K562 (cell line): ENCODE data around the gene TMC8. TPM values are rescaled to one million over a fixed set of nuclear protein-coding genes. Genes with fewer than 3 reads are reported as not detected.

Experiments used
- CREBBP ChIP-seq: IDR thresholded peaks from one replicate; pipeline ENCODE4 v1.6.1; 2012; ENCODE audit warnings: low read depth, mild to moderate bottlenecking, control low read depth, inconsistent platforms, low read length
- E2F3 ChIP-seq: fragments of 250-450 bp; sonication (Bioruptor Pico); IDR thresholded peaks from 2 replicates; pipeline ENCODE4 v1.4.0; 2020; ENCODE audit warnings: mild to moderate bottlenecking
- FIP1L1 ChIP-seq: fragments of 200-400 bp; formaldehyde crosslinking; IDR thresholded peaks from 2 replicates; pipeline ENCODE4 v1.6.1; 2018; ENCODE audit warnings: mild to moderate bottlenecking, low read depth, low read length; ENCODE audit not compliant: poor library complexity, severe bottlenecking
- HMG20A ChIP-seq: fragments of 450-650 bp; formaldehyde crosslinking; conservative IDR thresholded peaks from 2 replicates; pipeline ENCODE4 v1.4.0; 2020; ENCODE audit warnings: mild to moderate bottlenecking, mixed read lengths
- HNRNPK ChIP-seq: fragments of 200-400 bp; formaldehyde crosslinking; IDR thresholded peaks from one replicate; pipeline ENCODE4 v1.6.1; 2018; ENCODE audit warnings: mild to moderate bottlenecking, low read depth, low read length; ENCODE audit not compliant: poor library complexity, severe bottlenecking
- PHF21A ChIP-seq: fragments of 450-650 bp; IDR thresholded peaks from 2 replicates; pipeline ENCODE4 v1.6.1; 2017; ENCODE audit warnings: low read depth, borderline replicate concordance
- PTBP1 ChIP-seq: fragments of 200-400 bp; formaldehyde crosslinking; IDR thresholded peaks from 2 replicates; pipeline ENCODE4 v1.6.1; 2017; ENCODE audit warnings: low read depth, low read length
- SOX6 ChIP-seq: fragments of 450-650 bp; IDR thresholded peaks from 2 replicates; pipeline ENCODE4 v1.6.1; 2014; ENCODE audit warnings: mild to moderate bottlenecking
- ZFP1 ChIP-seq: fragments of 450-650 bp; formaldehyde crosslinking; IDR thresholded peaks from 2 replicates; pipeline ENCODE4 v1.4.0; 2020; ENCODE audit warnings: mild to moderate bottlenecking, mixed read lengths
- polyA plus RNA-seq, 8 experiments: library from polyadenylated mRNA; depleted of rRNA in 4 of 8; stranded (reverse) in 5 of 8; unstranded in 3 of 8; fragments of >200 nt; fragmentation: Nextera tagmentation in 2 of 8; fragmentation: Illumina TruSeq in 1 of 8; extraction: Ambion mirVana in 2 of 8; extraction: Trizol in 1 of 8; gene quantifications; 2 replicates each; pipeline versions ENCODE4 v1.2.1 to v1.2.3, GENCODE V29; 2011 to 2014; ENCODE audit warnings: inconsistent platforms in 1 of 8, missing spikeins in 1 of 8
- total RNA-seq, 7 experiments: library from RNA; depleted of rRNA in 6 of 7; stranded (reverse); fragments of >200 nt in 6 of 7; fragmentation: Illumina TruSeq in 2 of 7; extraction: Trizol in 2 of 7; gene quantifications; 2 replicates each; pipeline versions ENCODE4 v1.2.1 to v1.2.3, GENCODE V29; 2011 to 2021; ENCODE audit warnings: low replicate concordance in 1 of 7
- TF ChIP-seq, protein P1 (sequence below): fragments of 450-650 bp; IDR thresholded peaks from 2 replicates; pipeline ENCODE4 v1.6.1; 2017; ENCODE audit warnings: antibody characterized with exemption, mild to moderate bottlenecking
- TF ChIP-seq, protein P2 (sequence below): fragments of 450-650 bp; formaldehyde crosslinking; IDR thresholded peaks from 2 replicates; pipeline ENCODE4 v1.4.0; 2020; ENCODE audit warnings: mild to moderate bottlenecking, moderate library complexity
- TF ChIP-seq, protein P3 (sequence below), 2 experiments: fragments of 450-650 bp; formaldehyde crosslinking in 1 of 2; IDR thresholded peaks; 2 replicates each; pipeline versions ENCODE4 v1.4.0 to v1.6.1; 2014 to 2020; ENCODE audit warnings: mild to moderate bottlenecking in 2 of 2, borderline replicate concordance in 1 of 2, low read depth in 1 of 2

Gene TMC8
- total and polyA plus RNA-seq, 9 of the 15 experiments (the other 6 are each of a cell fraction or from before 2014, with no cell fraction given) = 0.13 to 10.9 (median 2.8) TPM

DNA sequence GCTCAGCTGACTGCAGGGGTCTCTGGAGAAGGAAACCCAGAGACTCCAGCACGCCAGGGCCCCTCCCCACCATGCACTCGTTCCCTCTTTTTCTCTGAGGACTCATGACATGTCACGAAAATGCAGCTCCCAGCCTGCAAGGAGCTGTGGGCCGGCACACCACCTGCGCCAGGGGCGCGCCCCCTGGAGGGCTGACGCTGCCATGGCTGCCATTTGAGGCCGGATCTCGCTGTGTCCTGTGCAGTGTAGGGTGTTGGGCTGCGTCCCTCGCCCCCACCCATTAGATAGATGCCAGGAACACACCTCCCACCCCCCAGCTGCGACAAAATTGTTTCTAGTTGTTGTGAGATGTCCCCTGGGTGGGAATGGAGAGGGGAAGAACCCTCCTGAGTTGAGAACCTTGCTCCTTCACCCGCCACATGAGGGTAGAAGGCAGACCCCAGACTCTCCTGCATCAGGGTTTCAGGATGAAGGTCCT, 46.0 kb downstream of the TMC8 start (continued):
- TF ChIP-seq, protein P1, sequence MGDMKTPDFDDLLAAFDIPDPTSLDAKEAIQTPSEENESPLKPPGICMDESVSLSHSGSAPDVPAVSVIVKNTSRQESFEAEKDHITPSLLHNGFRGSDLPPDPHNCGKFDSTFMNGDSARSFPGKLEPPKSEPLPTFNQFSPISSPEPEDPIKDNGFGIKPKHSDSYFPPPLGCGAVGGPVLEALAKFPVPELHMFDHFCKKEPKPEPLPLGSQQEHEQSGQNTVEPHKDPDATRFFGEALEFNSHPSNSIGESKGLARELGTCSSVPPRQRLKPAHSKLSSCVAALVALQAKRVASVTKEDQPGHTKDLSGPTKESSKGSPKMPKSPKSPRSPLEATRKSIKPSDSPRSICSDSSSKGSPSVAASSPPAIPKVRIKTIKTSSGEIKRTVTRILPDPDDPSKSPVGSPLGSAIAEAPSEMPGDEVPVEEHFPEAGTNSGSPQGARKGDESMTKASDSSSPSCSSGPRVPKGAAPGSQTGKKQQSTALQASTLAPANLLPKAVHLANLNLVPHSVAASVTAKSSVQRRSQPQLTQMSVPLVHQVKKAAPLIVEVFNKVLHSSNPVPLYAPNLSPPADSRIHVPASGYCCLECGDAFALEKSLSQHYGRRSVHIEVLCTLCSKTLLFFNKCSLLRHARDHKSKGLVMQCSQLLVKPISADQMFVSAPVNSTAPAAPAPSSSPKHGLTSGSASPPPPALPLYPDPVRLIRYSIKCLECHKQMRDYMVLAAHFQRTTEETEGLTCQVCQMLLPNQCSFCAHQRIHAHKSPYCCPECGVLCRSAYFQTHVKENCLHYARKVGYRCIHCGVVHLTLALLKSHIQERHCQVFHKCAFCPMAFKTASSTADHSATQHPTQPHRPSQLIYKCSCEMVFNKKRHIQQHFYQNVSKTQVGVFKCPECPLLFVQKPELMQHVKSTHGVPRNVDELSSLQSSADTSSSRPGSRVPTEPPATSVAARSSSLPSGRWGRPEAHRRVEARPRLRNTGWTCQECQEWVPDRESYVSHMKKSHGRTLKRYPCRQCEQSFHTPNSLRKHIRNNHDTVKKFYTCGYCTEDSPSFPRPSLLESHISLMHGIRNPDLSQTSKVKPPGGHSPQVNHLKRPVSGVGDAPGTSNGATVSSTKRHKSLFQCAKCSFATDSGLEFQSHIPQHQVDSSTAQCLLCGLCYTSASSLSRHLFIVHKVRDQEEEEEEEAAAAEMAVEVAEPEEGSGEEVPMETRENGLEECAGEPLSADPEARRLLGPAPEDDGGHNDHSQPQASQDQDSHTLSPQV = peak; percentile 44; the same call in 1 of the 2 replicates
- TF ChIP-seq, protein P2, sequence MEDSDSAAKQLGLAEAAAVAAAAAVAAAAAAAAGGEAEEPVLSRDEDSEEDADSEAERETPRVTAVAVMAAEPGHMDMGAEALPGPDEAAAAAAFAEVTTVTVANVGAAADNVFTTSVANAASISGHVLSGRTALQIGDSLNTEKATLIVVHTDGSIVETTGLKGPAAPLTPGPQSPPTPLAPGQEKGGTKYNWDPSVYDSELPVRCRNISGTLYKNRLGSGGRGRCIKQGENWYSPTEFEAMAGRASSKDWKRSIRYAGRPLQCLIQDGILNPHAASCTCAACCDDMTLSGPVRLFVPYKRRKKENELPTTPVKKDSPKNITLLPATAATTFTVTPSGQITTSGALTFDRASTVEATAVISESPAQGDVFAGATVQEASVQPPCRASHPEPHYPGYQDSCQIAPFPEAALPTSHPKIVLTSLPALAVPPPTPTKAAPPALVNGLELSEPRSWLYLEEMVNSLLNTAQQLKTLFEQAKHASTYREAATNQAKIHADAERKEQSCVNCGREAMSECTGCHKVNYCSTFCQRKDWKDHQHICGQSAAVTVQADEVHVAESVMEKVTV (CRISPR knock-in tag) = peak; percentile 69; the same call in 1 of the 2 replicates
- no peak for TF ChIP-seq HNRNPK
- TF ChIP-seq, protein P3, sequence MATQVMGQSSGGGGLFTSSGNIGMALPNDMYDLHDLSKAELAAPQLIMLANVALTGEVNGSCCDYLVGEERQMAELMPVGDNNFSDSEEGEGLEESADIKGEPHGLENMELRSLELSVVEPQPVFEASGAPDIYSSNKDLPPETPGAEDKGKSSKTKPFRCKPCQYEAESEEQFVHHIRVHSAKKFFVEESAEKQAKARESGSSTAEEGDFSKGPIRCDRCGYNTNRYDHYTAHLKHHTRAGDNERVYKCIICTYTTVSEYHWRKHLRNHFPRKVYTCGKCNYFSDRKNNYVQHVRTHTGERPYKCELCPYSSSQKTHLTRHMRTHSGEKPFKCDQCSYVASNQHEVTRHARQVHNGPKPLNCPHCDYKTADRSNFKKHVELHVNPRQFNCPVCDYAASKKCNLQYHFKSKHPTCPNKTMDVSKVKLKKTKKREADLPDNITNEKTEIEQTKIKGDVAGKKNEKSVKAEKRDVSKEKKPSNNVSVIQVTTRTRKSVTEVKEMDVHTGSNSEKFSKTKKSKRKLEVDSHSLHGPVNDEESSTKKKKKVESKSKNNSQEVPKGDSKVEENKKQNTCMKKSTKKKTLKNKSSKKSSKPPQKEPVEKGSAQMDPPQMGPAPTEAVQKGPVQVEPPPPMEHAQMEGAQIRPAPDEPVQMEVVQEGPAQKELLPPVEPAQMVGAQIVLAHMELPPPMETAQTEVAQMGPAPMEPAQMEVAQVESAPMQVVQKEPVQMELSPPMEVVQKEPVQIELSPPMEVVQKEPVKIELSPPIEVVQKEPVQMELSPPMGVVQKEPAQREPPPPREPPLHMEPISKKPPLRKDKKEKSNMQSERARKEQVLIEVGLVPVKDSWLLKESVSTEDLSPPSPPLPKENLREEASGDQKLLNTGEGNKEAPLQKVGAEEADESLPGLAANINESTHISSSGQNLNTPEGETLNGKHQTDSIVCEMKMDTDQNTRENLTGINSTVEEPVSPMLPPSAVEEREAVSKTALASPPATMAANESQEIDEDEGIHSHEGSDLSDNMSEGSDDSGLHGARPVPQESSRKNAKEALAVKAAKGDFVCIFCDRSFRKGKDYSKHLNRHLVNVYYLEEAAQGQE (IDR thresholded peaks at IDR 0.05; ENCODE audit: borderline replicate concordance) = peak; percentile 83
- TF ChIP-seq, protein P3 (CRISPR knock-in tag; IDR thresholded peaks at IDR 0.05; ENCODE audit: low read depth) = no peak
- TF ChIP-seq PTBP1 = peak; percentile 28; the same call in 1 of the 2 replicates
- 0 out of 2 replicates have a peak, but pooled peaks have one; percentile 17 for TF ChIP-seq SOX6
- no peak for TF ChIP-seq ZFP1
- TF ChIP-seq E2F3 (CRISPR knock-in tag) = no peak
- TF ChIP-seq HMG20A (CRISPR knock-in tag) = no peak
- no peak for TF ChIP-seq CREBBP
- TF ChIP-seq FIP1L1 = peak; percentile 29
- TF ChIP-seq PHF21A = 0 out of 2 replicates have a peak, but pooled peaks have one; percentile 50
